WTC11 (cell line): Measurements from ENCODE around the gene CDH9. TPM values are rescaled to one million over a fixed set of nuclear protein-coding genes. Genes with fewer than 3 reads are reported as not detected.

Source experiments
- ATAC-seq: fragments of 200-7000 bp; cut with Tn5 transposase; 2 replicates; pipeline ENCODE4 v1.10.0; 2021; ENCODE audit warnings: mild to moderate bottlenecking, moderate library complexity
- CTCF ChIA-PET: fragments of 300-600 bp; sonication (Branson Sonifier 250); formaldehyde crosslinking; loops from one replicate; lab custom pipeline; 2021; ENCODE audit warnings: antibody characterized with exemption; lab: Charles Lee
- POLR2A ChIA-PET: fragments of 350-600 bp; sonication (Branson Sonifier 250); formaldehyde crosslinking; loops from one replicate; lab custom pipeline; 2021; ENCODE audit warnings: antibody characterized with exemption; lab: Charles Lee
- DNase-seq: peaks from one replicate; pipeline ENCODE4 v3.0.0; 2021; ENCODE audit warnings: low spot score
- H3K27ac Mint-ChIP-seq: 2 replicates; pipeline ENCODE4 v1.8.0; 2021; ENCODE audit warnings: mixed read lengths
- H3K27me3 Mint-ChIP-seq: 2 replicates; pipeline ENCODE4 v1.8.0; 2021; ENCODE audit warnings: low read depth, mild to moderate bottlenecking, moderate library complexity, mixed read lengths
- H3K36me3 Mint-ChIP-seq: 2 replicates; pipeline ENCODE4 v1.8.0; 2021; ENCODE audit warnings: mixed read lengths
- H3K4me1 Mint-ChIP-seq: 2 replicates; pipeline ENCODE4 v1.8.0; 2022; ENCODE audit warnings: mixed read lengths
- H3K4me3 Mint-ChIP-seq: 2 replicates; pipeline ENCODE4 v1.8.0; 2021; ENCODE audit warnings: mild to moderate bottlenecking, moderate library complexity, mixed read lengths
- H3K9me3 Mint-ChIP-seq: 2 replicates; pipeline ENCODE4 v1.8.0; 2021; ENCODE audit warnings: mixed read lengths
- FOXP1 ChIP-seq: sonication (generic); formaldehyde crosslinking; IDR thresholded peaks from 2 replicates; pipeline ENCODE4 v1.8.0; 2022; ENCODE audit warnings: missing genetic modification reagents, mild to moderate bottlenecking, moderate library complexity, borderline replicate concordance
- JUN ChIP-seq: sonication (generic); formaldehyde crosslinking; IDR thresholded peaks from 2 replicates; pipeline ENCODE4 v1.8.0; 2023; ENCODE audit warnings: mild to moderate bottlenecking, missing genetic modification reagents
- NR1H2 ChIP-seq: sonication (generic); formaldehyde crosslinking; IDR thresholded peaks from 2 replicates; pipeline ENCODE4 v1.9.0; 2021; ENCODE audit warnings: mild to moderate bottlenecking, moderate library complexity, missing genetic modification reagents
- OVOL2 ChIP-seq: fragments of 250-450 bp; sonication (Bioruptor Pico); IDR thresholded peaks from 2 replicates; pipeline ENCODE4 v1.9.0; 2021; ENCODE audit warnings: mild to moderate bottlenecking, borderline replicate concordance
- SP1 ChIP-seq: sonication (generic); formaldehyde crosslinking; conservative IDR thresholded peaks from 2 replicates; pipeline ENCODE4 v1.8.1; 2022; ENCODE audit warnings: missing genetic modification reagents
- ZNF232 ChIP-seq: sonication (generic); formaldehyde crosslinking; IDR thresholded peaks from 2 replicates; pipeline ENCODE4 v1.8.0; 2022; ENCODE audit warnings: mild to moderate bottlenecking, missing genetic modification reagents
- ZNF317 ChIP-seq: sonication (generic); formaldehyde crosslinking; IDR thresholded peaks from 2 replicates; pipeline ENCODE4 v1.8.1; 2023; ENCODE audit warnings: low read depth, mild to moderate bottlenecking, moderate library complexity, missing genetic modification reagents, borderline replicate concordance
- ZNF396 ChIP-seq: fragments of 250-450 bp; sonication (Bioruptor Pico); IDR thresholded peaks from 2 replicates; pipeline ENCODE4 v1.8.0; 2021; ENCODE audit warnings: mild to moderate bottlenecking, moderate library complexity, borderline replicate concordance
- ZNF416 ChIP-seq: fragments of 250-450 bp; sonication (Bioruptor Pico); IDR thresholded peaks from 2 replicates; pipeline ENCODE4 v1.9.0; 2021; ENCODE audit warnings: mild to moderate bottlenecking, inconsistent platforms
- ZNF671 ChIP-seq: fragments of 250-450 bp; sonication (Bioruptor Pico); IDR thresholded peaks from 2 replicates; pipeline ENCODE4 v1.8.0; 2021; ENCODE audit warnings: mild to moderate bottlenecking
- total RNA-seq: library from RNA; stranded (reverse); gene quantifications from 3 replicates; pipeline ENCODE4 v1.2.3, GENCODE V29; 2021
- TF ChIP-seq, protein P1 (sequence below): fragments of 250-450 bp; sonication (Bioruptor Pico); conservative IDR thresholded peaks from 2 replicates; pipeline ENCODE4 v1.9.0; 2021; ENCODE audit warnings: mild to moderate bottlenecking
- TF ChIP-seq, protein P2 (sequence below): fragments of 250-450 bp; sonication (Bioruptor Pico); IDR thresholded peaks from 2 replicates; pipeline ENCODE4 v1.9.0; 2021; ENCODE audit warnings: mild to moderate bottlenecking
- TF ChIP-seq, protein P3 (sequence below): fragments of 200-600 bp; IDR thresholded peaks from 2 replicates; pipeline ENCODE4 v1.8.0; 2022; ENCODE audit warnings: antibody characterized with exemption
- TF ChIP-seq, protein P4 (sequence below): sonication (generic); formaldehyde crosslinking; IDR thresholded peaks from 2 replicates; pipeline ENCODE4 v1.8.0; 2023; ENCODE audit warnings: mild to moderate bottlenecking, missing genetic modification reagents
- TF ChIP-seq, protein P5 (sequence below): sonication (generic); formaldehyde crosslinking; IDR thresholded peaks from 2 replicates; pipeline ENCODE4 v1.8.1; 2022; ENCODE audit warnings: mild to moderate bottlenecking, moderate library complexity, missing genetic modification reagents
- TF ChIP-seq, protein P6 (sequence below): sonication (generic); formaldehyde crosslinking; IDR thresholded peaks from 2 replicates; pipeline ENCODE4 v1.8.1; 2023; ENCODE audit warnings: mild to moderate bottlenecking, missing genetic modification reagents
- TF ChIP-seq, protein P7 (sequence below): sonication (generic); formaldehyde crosslinking; IDR thresholded peaks from 2 replicates; pipeline ENCODE4 v1.8.1; 2023; ENCODE audit warnings: mild to moderate bottlenecking, missing genetic modification reagents, borderline replicate concordance
- TF ChIP-seq, protein P8 (sequence below): sonication (generic); formaldehyde crosslinking; IDR thresholded peaks from 2 replicates; pipeline ENCODE4 v1.8.0; 2022; ENCODE audit warnings: mild to moderate bottlenecking, missing genetic modification reagents

Gene CDH9
- total RNA-seq, 1 experiment from 2014 or later: 0.48 TPM

DNA sequence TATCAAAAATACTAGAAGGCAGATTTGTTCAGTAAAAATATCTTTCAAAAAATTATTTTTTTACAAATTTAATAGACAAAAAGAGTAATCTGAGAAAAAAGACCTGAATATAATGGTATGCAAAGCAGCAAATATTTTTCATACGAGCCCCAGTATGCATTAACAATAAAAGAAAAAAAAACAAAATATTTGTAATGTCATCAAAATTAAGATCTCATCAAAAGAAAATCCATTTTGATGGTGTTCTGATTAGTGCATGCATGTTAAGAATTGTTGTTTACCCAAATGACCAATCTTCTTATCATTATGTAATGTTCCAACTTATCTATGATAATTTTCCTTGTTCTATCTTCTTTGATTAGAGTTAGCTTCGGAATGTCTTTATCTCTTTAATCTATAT lies 106.1 kb downstream of the CDH9 start (continued):
- TF ChIP-seq, protein P1, sequence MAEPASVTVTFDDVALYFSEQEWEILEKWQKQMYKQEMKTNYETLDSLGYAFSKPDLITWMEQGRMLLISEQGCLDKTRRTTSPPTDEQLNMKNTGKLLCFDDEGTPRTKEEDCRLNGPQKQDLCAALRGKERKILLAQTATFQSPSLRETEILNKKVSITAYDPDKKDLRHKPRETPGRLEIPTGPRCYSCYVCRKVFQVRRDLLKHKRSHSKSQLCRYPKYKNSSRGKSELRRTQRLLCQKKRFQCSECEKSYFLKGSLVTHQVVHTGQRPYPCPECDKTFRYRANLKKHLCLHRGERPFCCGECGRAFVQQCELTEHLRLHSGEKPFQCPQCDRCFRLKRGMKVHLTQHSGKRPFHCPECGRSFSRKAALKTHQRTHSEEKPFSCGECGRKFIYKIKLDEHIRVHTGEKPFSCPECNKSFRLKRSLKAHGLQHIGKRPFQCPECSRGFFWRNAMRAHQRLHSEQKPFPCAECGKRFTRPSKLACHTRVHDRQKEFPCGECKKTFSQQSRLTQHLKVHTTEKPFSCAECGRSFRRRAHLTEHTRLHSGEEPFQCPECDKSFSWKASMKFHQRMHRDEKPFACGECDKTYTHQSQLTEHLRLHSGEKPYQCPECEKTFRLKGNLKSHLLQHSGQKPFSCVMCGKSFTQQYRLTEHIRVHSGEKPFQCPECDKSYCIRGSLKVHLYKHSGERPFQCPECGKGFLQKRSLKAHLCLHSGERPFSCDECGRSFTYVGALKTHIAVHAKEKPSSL: no peak
- TF ChIP-seq ZNF232 (CRISPR knock-in tag) (no peak), JUN (CRISPR knock-in tag) (no peak), FOXP1 (no peak), ZNF671 (CRISPR knock-in tag) (no peak), NR1H2 (CRISPR knock-in tag) (no peak)
- TF ChIP-seq, protein P2, sequence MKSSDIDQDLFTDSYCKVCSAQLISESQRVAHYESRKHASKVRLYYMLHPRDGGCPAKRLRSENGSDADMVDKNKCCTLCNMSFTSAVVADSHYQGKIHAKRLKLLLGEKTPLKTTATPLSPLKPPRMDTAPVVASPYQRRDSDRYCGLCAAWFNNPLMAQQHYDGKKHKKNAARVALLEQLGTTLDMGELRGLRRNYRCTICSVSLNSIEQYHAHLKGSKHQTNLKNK (CRISPR knock-in tag): no peak
- TF ChIP-seq, protein P3, sequence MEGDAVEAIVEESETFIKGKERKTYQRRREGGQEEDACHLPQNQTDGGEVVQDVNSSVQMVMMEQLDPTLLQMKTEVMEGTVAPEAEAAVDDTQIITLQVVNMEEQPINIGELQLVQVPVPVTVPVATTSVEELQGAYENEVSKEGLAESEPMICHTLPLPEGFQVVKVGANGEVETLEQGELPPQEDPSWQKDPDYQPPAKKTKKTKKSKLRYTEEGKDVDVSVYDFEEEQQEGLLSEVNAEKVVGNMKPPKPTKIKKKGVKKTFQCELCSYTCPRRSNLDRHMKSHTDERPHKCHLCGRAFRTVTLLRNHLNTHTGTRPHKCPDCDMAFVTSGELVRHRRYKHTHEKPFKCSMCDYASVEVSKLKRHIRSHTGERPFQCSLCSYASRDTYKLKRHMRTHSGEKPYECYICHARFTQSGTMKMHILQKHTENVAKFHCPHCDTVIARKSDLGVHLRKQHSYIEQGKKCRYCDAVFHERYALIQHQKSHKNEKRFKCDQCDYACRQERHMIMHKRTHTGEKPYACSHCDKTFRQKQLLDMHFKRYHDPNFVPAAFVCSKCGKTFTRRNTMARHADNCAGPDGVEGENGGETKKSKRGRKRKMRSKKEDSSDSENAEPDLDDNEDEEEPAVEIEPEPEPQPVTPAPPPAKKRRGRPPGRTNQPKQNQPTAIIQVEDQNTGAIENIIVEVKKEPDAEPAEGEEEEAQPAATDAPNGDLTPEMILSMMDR: no peak
- TF ChIP-seq, all 79 proteins: peak for 0

DNA sequence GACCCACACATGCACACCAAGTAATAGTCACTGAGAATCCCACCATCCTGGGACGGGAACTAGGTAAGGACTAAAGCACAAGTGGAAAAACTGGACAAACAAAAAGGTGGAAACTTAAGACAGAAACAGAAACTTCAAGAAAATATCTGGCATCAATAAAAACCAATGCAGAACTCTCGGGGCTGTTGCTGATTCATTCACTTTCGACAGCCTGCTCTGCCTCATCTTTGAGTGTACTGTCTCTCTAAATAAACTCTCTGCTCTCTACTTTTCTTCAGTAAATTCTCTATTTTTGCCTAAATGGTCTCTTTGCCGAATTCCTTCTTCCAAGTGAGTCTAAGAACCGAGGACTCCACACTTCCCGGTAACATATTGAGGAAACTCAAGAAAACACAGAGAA lies 116.9 kb downstream of the CDH9 start:
- ATAC-seq (no peak), DNase-seq (no peak)
- CTCF ChIA-PET: no interaction called here
- Mint-ChIP-seq H3K4me3 (no peak overlapping the region), H3K9me3 (peaks cover 49% of the 10 kb centered on the region), H3K36me3 (peaks cover 13% of the 10 kb centered on the region), H3K27ac (no peak overlapping the region), H3K4me1 (no peaks in the 10 kb centered on the region), H3K27me3 (peaks cover 3% of the 10 kb centered on the region; the same call in 1 of the 2 replicates)
- POLR2A ChIA-PET: no interaction called here
- TF ChIP-seq, protein P4, sequence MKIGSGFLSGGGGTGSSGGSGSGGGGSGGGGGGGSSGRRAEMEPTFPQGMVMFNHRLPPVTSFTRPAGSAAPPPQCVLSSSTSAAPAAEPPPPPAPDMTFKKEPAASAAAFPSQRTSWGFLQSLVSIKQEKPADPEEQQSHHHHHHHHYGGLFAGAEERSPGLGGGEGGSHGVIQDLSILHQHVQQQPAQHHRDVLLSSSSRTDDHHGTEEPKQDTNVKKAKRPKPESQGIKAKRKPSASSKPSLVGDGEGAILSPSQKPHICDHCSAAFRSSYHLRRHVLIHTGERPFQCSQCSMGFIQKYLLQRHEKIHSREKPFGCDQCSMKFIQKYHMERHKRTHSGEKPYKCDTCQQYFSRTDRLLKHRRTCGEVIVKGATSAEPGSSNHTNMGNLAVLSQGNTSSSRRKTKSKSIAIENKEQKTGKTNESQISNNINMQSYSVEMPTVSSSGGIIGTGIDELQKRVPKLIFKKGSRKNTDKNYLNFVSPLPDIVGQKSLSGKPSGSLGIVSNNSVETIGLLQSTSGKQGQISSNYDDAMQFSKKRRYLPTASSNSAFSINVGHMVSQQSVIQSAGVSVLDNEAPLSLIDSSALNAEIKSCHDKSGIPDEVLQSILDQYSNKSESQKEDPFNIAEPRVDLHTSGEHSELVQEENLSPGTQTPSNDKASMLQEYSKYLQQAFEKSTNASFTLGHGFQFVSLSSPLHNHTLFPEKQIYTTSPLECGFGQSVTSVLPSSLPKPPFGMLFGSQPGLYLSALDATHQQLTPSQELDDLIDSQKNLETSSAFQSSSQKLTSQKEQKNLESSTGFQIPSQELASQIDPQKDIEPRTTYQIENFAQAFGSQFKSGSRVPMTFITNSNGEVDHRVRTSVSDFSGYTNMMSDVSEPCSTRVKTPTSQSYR: no peak
- TF ChIP-seq FOXP1: no peak
- TF ChIP-seq OVOL2 (CRISPR knock-in tag): no peak
- TF ChIP-seq, protein P5, sequence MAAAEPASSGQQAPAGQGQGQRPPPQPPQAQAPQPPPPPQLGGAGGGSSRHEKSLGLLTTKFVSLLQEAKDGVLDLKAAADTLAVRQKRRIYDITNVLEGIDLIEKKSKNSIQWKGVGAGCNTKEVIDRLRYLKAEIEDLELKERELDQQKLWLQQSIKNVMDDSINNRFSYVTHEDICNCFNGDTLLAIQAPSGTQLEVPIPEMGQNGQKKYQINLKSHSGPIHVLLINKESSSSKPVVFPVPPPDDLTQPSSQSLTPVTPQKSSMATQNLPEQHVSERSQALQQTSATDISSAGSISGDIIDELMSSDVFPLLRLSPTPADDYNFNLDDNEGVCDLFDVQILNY: no peak
- TF ChIP-seq, protein P6, sequence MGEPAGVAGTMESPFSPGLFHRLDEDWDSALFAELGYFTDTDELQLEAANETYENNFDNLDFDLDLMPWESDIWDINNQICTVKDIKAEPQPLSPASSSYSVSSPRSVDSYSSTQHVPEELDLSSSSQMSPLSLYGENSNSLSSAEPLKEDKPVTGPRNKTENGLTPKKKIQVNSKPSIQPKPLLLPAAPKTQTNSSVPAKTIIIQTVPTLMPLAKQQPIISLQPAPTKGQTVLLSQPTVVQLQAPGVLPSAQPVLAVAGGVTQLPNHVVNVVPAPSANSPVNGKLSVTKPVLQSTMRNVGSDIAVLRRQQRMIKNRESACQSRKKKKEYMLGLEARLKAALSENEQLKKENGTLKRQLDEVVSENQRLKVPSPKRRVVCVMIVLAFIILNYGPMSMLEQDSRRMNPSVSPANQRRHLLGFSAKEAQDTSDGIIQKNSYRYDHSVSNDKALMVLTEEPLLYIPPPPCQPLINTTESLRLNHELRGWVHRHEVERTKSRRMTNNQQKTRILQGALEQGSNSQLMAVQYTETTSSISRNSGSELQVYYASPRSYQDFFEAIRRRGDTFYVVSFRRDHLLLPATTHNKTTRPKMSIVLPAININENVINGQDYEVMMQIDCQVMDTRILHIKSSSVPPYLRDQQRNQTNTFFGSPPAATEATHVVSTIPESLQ (CRISPR knock-in tag): no peak
- TF ChIP-seq, protein P7, sequence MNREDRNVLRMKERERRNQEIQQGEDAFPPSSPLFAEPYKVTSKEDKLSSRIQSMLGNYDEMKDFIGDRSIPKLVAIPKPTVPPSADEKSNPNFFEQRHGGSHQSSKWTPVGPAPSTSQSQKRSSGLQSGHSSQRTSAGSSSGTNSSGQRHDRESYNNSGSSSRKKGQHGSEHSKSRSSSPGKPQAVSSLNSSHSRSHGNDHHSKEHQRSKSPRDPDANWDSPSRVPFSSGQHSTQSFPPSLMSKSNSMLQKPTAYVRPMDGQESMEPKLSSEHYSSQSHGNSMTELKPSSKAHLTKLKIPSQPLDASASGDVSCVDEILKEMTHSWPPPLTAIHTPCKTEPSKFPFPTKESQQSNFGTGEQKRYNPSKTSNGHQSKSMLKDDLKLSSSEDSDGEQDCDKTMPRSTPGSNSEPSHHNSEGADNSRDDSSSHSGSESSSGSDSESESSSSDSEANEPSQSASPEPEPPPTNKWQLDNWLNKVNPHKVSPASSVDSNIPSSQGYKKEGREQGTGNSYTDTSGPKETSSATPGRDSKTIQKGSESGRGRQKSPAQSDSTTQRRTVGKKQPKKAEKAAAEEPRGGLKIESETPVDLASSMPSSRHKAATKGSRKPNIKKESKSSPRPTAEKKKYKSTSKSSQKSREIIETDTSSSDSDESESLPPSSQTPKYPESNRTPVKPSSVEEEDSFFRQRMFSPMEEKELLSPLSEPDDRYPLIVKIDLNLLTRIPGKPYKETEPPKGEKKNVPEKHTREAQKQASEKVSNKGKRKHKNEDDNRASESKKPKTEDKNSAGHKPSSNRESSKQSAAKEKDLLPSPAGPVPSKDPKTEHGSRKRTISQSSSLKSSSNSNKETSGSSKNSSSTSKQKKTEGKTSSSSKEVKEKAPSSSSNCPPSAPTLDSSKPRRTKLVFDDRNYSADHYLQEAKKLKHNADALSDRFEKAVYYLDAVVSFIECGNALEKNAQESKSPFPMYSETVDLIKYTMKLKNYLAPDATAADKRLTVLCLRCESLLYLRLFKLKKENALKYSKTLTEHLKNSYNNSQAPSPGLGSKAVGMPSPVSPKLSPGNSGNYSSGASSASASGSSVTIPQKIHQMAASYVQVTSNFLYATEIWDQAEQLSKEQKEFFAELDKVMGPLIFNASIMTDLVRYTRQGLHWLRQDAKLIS: no peak
- TF ChIP-seq SP1 (CRISPR knock-in tag): no peak
- no peak for TF ChIP-seq ZNF317
- TF ChIP-seq ZNF396 (CRISPR knock-in tag): no peak
- TF ChIP-seq, protein P3: no peak
- TF ChIP-seq, protein P8, sequence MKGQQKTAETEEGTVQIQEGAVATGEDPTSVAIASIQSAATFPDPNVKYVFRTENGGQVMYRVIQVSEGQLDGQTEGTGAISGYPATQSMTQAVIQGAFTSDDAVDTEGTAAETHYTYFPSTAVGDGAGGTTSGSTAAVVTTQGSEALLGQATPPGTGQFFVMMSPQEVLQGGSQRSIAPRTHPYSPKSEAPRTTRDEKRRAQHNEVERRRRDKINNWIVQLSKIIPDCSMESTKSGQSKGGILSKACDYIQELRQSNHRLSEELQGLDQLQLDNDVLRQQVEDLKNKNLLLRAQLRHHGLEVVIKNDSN (CRISPR knock-in tag): no peak
- no peak for TF ChIP-seq ZNF416 (CRISPR knock-in tag)
- TF ChIP-seq JUN (CRISPR knock-in tag): no peak
